Right renal pelvis (tissue), 4 donors: Measurements from ENCODE around the gene CARD6. TPM values are rescaled to one million over a fixed set of nuclear protein-coding genes. Genes with fewer than 3 reads are reported as not detected.
"Not testable (repeated sequence)": the region's sequence is repeated elsewhere in the genome, so short reads cannot be mapped to it uniquely, and the experiment has no call there.

Experiments
- DNase-seq, 4 donors: peaks; one replicate each; pipeline ENCODE4 v3.0.0-alpha.2; 2013; ENCODE audit warnings: low read depth in 4 of 4, low spot score in 3 of 4, missing footprints in 1 of 4
- polyA plus RNA-seq, 4 donors: library from polyadenylated mRNA; unstranded; fragments of 120-200 nt; gene quantifications; one replicate each; pipeline ENCODE4 v1.2.1, GENCODE V29; 2013; ENCODE audit not compliant: insufficient read length in 4 of 4

CARD6 gene
- polyA plus RNA-seq, 4 donors, result 2.5 to 3.8 (median 3.3) TPM

GRCh38 chr5:40828021-40828631 is 13.0 kb upstream of the CARD6 start:
- no peak for DNase-seq

GRCh38 chr5:40828690-40829661 is 12.2 kb upstream of the CARD6 start:
- no peak for DNase-seq

GRCh38 chr5:40829748-40830533 is 11.2 kb upstream of the CARD6 start:
- no peak for DNase-seq

- no peak for DNase-seq
Measured at GRCh38 chr5:40831346-40832210, 9.6 kb upstream of the CARD6 start.

- no peak for DNase-seq
Measured at GRCh38 chr5:40832345-40832744, 8.8 kb upstream of the CARD6 start.

DNA sequence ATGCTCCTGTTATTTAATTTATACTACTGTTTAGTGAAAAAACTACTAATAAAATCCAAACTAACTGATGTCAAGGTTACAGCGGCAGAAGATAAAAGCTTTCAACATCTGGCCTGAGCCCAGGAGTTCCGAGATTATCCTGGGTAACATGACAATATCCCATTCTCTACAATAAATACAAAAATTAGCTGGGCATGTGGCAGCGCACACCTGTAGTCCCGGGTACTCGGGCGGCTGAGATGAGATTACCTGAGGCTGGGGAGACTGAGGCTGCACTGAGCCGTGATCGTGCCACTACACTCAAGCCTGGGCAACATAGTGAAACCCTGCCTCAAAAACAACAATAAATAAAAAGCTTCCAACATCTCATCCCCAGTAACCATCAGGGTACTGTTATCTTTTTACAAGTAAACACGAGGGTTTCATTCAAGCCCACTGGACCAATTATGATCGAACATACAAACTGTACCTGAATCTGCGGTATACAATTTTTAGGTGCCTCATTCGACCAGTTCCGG is 7.4 kb upstream of the CARD6 start:
- no peak for DNase-seq

GRCh38 chr5:40834391-40834848 is 6.7 kb upstream of the CARD6 start:
- DNase-seq, result peak in 1 of 4 donors; percentile 16

DNA sequence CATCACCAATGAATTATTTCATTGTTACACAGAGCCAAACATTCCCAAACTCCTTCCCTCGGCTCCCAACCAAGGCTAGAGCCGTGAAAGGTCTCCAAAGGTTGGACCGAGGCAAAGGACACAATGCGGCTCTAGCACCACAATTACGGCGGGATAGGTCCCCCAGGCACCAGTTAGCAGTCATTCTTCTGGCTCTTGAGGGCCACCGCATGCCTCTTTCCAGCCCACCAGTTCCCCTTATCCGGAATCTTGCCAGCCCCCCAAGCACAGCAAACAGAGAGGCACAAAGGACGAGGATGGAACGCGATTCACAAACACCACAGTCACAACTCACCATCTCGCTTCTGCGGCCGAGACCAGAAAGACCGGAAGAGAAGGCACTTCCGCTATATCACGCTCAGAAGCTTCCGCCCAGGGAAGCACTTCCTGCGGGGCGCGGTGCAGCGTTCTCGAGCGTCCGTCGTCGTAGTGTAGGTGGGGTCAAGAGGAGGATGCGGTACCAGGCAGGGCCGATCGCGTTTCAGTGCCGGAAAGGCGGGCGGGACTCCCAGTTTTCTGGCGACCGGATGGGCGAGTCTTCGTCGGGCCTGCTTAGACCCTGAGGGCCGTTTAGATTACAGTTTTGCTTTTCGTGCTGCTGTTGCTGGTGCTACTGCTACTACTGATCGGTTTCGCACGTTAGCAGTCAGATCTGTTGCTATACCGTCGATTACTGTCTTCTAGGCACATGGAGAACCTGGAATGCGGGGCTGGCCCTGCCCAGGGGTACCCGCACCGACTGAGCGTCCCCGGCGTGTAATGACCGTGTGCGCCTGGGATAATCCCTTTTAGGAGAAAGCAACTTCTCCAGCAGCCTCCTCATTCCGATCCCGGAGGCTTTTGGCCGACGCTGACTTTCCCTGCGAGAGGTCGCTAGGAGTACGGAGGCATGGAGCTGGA is 6.0 kb upstream of the CARD6 start, which contains the start of gene RPL37:
TSS of gene RPL37 (minus strand) at position 374 of the 939 bp plus-strand sequence. CDS start at position 337, 37 bp downstream.
- peak; percentile 89 to 93 (median 92) for DNase-seq

- DNase-seq, result no peak
Measured at GRCh38 chr5:40838086-40838485, 3.1 kb upstream of the CARD6 start.

DNA sequence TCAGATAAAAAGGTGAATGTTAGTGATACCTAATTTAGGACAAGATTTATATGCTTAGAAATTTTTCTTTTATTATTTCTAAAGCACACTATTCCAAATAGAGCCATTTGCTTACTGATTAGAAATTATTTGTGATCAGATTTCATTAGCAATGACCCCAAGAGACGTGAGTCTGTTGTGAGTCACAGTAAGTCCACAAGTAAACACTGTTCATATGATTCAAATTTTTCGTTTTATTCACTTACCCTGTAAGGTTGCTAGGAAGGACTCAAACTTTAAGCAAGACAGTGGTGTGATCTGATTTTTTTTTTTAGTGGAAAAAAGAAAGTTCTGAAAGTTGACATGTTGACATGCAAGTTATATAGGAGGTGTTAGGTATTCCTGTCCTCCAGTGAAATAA is 1.2 kb downstream of the CARD6 start:
- no peak for DNase-seq

DNA sequence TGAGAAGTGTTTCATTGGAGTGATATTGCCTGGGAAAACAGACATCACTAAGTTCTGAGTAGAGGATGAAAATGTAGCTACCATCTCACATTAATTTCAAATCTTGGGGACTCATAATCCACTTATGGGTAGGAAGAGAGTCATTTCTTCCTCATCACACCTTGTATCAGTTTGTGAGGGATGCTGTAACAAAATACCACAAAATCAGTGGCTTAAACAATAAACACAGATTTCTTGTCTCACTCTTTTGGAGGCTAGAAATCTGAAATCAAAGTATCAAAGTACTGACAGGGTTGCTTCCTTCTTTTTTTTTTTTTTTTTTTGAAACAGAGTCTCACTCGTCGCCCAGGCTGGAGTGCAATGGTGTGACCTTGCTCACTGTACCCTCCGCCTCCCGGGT is 3.4 kb downstream of the CARD6 start:
- no peak for DNase-seq

GRCh38 chr5:40846371-40846770 is 5.2 kb downstream of the CARD6 start:
- no peak for DNase-seq

- no peak for DNase-seq
Measured at GRCh38 chr5:40847525-40847924, 6.4 kb downstream of the CARD6 start.

- DNase-seq, result no peak
Measured at GRCh38 chr5:40853632-40854192, 12.5 kb downstream of the CARD6 start.

DNA sequence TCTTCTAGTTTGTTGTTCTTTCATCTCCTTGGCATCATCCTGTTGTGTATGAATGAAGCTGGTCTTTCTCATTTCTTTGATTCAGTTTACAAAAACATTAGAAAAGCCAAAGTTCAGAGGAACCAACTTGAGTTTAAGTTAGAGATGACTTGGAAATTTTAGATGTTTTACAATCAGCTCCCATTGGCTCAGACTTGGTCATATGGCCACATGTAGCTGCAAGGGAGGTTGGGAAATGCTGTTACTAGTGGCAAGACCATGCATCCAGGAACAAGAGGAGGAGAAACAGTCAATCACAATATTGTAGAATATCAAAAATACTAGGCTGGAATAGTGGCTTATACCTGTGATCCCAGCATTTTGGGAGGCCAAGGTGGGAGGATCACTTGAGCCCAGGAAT is 19.5 kb downstream of the CARD6 start:
- no peak for DNase-seq

- DNase-seq, result not testable (repeated sequence)
Measured at GRCh38 chr5:40865004-40865403, 23.8 kb downstream of the CARD6 start.

GRCh38 chr5:40866844-40867243 is 25.7 kb downstream of the CARD6 start:
- no peak for DNase-seq

DNA sequence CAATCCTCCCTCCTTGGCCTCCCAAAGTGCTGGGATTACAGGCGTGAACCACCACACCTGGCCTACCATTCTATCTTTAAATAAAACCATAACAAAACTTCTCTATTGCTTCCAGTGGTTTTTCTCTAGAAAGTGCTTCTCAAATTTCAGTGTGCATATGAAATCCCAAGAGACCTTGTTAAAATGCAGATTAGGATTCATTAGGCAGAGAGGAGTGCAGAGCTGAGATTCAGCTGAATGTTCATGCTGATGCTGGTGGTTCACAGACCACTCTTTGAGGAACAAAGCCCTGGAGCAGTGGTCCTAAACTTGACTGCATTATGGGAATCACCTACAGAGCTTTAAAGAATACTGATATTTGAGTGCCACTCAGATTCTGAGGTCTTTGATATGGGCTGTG is 28.2 kb downstream of the CARD6 start:
- no peak for DNase-seq
